WI38 (cell line): ENCODE data around the gene PLCG1.

Experiments used
- H3K4me3 ChIP-seq: 2 replicates; pipeline ENCODE4 v1.5.1; 2011; ENCODE audit warnings: low read depth, mild to moderate bottlenecking, control low read depth, low read length
- TF ChIP-seq, protein P1 (sequence below): IDR thresholded peaks from 2 replicates; pipeline ENCODE4 v1.5.1; 2012; ENCODE audit warnings: low read depth, mild to moderate bottlenecking, control low read depth, low read length

The PLCG1 gene

DNA sequence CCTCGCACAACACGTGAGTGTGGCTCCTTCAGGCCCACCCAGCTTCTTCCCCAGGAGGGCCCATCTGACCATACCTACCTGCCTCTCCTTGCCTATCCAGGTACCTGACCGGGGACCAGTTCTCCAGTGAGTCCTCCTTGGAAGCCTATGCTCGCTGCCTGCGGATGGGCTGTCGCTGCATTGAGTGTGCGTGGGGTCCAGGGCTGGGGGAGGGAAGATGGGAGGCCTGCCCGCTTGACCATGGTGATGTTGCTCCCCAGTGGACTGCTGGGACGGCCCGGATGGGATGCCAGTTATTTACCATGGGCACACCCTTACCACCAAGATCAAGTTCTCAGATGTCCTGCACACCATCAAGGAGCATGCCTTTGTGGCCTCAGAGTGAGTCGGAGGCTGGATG is 26.5 kb downstream of the PLCG1 start:
- TF ChIP-seq, protein P1, sequence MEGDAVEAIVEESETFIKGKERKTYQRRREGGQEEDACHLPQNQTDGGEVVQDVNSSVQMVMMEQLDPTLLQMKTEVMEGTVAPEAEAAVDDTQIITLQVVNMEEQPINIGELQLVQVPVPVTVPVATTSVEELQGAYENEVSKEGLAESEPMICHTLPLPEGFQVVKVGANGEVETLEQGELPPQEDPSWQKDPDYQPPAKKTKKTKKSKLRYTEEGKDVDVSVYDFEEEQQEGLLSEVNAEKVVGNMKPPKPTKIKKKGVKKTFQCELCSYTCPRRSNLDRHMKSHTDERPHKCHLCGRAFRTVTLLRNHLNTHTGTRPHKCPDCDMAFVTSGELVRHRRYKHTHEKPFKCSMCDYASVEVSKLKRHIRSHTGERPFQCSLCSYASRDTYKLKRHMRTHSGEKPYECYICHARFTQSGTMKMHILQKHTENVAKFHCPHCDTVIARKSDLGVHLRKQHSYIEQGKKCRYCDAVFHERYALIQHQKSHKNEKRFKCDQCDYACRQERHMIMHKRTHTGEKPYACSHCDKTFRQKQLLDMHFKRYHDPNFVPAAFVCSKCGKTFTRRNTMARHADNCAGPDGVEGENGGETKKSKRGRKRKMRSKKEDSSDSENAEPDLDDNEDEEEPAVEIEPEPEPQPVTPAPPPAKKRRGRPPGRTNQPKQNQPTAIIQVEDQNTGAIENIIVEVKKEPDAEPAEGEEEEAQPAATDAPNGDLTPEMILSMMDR = no peak
- no peak overlapping the region for H3K4me3 ChIP-seq

DNA sequence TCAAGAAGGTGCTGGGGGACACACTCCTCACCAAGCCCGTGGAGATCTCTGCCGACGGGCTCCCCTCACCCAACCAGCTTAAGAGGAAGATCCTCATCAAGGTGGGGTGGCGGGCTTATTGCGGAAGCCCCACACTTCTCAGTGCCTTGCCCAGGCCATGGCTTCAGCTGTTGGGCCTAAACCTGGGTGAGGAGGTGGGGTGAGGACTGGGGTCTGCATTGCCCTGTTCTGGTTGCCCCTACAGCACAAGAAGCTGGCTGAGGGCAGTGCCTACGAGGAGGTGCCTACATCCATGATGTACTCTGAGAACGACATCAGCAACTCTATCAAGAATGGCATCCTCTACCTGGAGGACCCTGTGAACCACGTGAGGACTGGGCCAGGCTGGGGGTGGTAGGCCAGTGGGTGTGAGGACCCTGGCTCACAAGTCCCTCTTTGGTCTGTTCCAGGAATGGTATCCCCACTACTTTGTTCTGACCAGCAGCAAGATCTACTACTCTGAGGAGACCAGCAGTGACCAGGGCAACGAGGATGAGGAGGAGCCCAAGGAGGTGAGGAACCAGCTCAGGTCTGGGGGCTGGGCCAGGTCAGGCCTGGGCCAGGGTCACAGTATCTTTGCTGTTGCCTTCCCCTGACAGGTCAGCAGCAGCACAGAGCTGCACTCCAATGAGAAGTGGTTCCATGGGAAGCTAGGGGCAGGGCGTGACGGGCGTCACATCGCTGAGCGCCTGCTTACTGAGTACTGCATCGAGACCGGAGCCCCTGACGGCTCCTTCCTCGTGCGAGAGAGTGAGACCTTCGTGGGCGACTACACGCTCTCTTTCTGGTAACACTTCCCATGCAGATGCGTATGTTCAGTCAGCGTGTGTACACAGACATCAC is 27.9 kb downstream of the PLCG1 start:
- H3K4me3 ChIP-seq = no peak overlapping the region
- TF ChIP-seq, protein P1 = no peak

DNA sequence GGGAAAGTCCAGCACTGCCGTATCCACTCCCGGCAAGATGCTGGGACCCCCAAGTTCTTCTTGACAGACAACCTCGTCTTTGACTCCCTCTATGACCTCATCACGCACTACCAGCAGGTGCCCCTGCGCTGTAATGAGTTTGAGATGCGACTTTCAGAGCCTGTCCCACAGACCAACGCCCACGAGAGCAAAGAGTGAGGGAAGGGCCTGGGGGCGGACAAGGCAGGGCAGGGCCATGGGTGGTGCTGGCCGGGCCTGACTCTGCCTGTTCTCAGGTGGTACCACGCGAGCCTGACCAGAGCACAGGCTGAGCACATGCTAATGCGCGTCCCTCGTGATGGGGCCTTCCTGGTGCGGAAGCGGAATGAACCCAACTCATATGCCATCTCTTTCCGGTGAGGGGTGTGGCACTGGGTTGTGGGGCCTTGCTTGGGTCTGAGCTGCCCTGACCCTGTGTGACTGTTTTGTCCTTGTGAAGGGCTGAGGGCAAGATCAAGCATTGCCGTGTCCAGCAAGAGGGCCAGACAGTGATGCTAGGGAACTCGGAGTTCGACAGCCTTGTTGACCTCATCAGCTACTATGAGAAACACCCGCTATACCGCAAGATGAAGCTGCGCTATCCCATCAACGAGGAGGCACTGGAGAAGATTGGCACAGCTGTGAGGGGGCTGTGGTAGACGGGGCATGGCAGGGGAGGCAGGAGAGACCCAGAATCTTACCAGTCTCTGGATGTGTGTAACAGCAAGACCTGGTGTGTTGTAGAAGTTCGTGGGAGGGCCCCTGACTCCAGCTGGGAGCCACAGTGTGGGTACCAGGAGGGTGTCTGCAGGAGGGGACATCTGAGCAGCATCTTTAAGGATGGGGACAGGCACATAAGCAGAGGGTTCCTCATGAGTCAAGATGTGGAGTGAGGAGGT is 29.1 kb downstream of the PLCG1 start:
- H3K4me3 ChIP-seq = no peak overlapping the region
- TF ChIP-seq, protein P1 = no peak

DNA sequence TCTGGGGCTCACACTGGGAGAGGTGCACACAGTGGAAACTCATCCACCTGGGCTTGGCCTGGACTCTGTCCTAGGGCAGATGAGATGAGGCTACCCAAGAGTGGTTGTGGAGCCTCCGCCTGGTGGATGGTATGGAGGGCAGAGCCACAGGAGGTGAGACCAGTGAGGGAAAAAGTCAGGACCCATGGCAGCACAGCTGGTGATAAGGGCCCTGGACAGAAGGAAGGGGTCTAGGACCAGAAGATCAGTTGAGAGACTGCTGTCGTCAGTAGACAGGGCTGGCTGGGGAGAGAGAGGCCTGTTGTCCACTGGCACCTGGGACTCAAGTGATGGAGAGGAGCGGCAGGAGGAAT is 29.8 kb downstream of the PLCG1 start:
- H3K4me3 ChIP-seq = no peak overlapping the region
- TF ChIP-seq, protein P1 = no peak

DNA sequence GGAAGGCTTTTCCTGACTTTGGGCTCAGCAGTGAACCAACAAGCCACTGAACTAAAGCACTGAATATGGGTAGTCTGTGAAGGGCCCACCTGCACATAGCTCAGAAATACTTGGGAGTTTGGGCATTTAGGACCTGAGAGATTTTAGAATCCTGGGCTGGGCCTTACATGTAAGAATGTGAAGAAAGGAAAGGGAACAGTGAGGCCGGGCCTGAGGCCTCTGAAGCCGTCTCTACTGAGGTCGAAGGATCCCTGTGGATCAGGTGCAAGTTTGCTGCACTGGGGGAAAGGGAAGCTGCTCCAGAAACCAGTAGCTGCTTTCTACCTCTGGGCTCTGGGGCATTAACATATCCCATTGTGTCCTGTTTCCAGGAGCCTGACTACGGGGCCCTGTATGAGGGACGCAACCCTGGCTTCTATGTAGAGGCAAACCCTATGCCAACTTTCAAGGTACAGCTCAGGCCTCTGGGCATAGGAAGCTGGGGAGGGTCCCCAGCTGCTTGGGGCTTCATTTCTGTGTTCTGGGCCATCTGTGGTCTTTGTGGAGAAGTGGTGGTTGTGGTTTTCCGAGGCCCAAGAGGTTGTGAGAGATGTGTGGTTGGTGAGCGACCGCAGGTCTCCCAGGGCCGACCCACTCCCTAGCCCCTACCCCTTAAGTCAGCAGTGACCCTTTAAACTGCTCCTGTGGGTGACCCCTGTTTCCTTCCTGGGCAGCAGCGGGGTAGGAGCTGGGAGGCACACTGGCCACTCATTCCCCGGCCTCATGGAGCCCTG is 30.3 kb downstream of the PLCG1 start:
- no peak overlapping the region for H3K4me3 ChIP-seq
- TF ChIP-seq, protein P1 = no peak

DNA sequence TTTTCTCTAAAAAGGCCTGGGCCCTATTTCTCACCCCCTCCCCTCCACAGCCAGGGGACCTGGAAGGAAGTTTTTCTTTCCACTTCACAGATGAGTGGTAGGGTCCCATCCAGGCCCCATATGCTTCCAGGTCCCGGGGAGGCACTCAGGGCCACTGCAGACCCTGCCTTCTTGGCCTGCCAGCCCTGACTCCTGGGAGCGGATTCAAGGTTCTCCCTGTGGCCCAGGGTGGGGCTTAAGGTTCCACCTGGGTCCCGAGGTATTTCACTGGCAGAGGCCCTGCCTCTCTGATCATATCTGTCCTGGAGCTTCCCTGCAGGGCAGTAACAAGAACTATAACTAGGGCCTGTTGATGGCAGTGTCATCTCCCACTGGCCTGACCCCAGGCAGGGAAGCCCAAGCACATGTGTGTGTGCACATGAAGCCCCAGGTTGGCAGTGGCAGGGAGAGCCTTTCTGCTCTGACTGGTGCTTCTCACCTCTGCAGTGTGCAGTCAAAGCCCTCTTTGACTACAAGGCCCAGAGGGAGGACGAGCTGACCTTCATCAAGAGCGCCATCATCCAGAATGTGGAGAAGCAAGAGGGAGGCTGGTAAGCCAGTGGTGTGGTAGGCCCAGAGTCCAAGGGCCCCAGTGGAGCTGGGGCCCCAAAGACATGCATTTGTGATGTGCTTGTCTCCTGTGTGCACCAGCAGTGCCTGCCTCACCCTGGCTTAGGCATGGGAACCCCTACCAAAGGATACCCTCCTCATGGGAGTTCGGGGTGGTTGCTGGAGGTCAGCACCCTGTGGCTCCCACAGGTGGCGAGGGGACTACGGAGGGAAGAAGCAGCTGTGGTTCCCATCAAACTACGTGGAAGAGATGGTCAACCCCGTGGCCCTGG is 31.2 kb downstream of the PLCG1 start:
- H3K4me3 ChIP-seq = no peak overlapping the region
- TF ChIP-seq, protein P1 = no peak
